ENCODE data around the gene SPAG17.
"Not testable (repeated sequence)": the region's sequence is repeated elsewhere in the genome, so short reads cannot be mapped to it uniquely, and the experiment has no call there.

SPAG17 gene

GRCh38 chr1:117925981-117926380, 259.0 kb downstream of the SPAG17 start:
- in situ Hi-C loops (cut with HindIII; ENCODE audit: low sequenced_read_pairs) = no loop called here
- DNase-seq (ENCODE audit: low read depth) = no peak
- no peak for TF ChIP-seq CTCF (IDR thresholded peaks at IDR 0.05; ENCODE audit: low read depth, low read length, missing control alignments)
- no peak overlapping the region for H3K4me3 ChIP-seq (ENCODE audit: low read depth, low read length)

- H3K4me3 ChIP-seq (ENCODE audit: low read depth, low read length); DNase-seq (ENCODE audit: low read depth); in situ Hi-C loops (cut with HindIII; ENCODE audit: low sequenced_read_pairs): not testable (repeated sequence)
Measured at GRCh38 chr1:117922717-117923116, 262.3 kb downstream of the SPAG17 start.

GRCh38 chr1:117921991-117922390, 263.0 kb downstream of the SPAG17 start:
- TF ChIP-seq CTCF (IDR thresholded peaks at IDR 0.05; ENCODE audit: low read depth, low read length, missing control alignments) = no peak
- no peak for DNase-seq (ENCODE audit: low read depth)
- in situ Hi-C loops (cut with HindIII; ENCODE audit: low sequenced_read_pairs) = no loop called here
- no peak overlapping the region for H3K4me3 ChIP-seq (ENCODE audit: low read depth, low read length)

- TF ChIP-seq CTCF (IDR thresholded peaks at IDR 0.05; ENCODE audit: low read depth, low read length, missing control alignments) = no peak
- H3K4me3 ChIP-seq (ENCODE audit: low read depth, low read length) = no peak overlapping the region
- in situ Hi-C loops (cut with HindIII; ENCODE audit: low sequenced_read_pairs) = no loop called here
- no peak for DNase-seq (ENCODE audit: low read depth)
Measured at GRCh38 chr1:117919376-117919775, 265.7 kb downstream of the SPAG17 start.

GRCh38 chr1:117911051-117911450, 274.0 kb downstream of the SPAG17 start:
- in situ Hi-C loops (cut with HindIII; ENCODE audit: low sequenced_read_pairs) = no loop called here
- H3K4me3 ChIP-seq (ENCODE audit: low read depth, low read length) = no peak overlapping the region
- no peak for TF ChIP-seq CTCF (IDR thresholded peaks at IDR 0.05; ENCODE audit: low read depth, low read length, missing control alignments)
- DNase-seq (ENCODE audit: low read depth) = no peak

- no peak overlapping the region for H3K4me3 ChIP-seq (ENCODE audit: low read depth, low read length)
- in situ Hi-C loops (cut with HindIII; ENCODE audit: low sequenced_read_pairs) = no loop called here
- DNase-seq (ENCODE audit: low read depth) = no peak
- no peak for TF ChIP-seq CTCF (IDR thresholded peaks at IDR 0.05; ENCODE audit: low read depth, low read length, missing control alignments)
Measured at GRCh38 chr1:117905019-117905418, 280.0 kb downstream of the SPAG17 start.

- H3K4me3 ChIP-seq (ENCODE audit: low read depth, low read length) = no peak overlapping the region
- DNase-seq (ENCODE audit: low read depth) = no peak
- in situ Hi-C loops (cut with HindIII; ENCODE audit: low sequenced_read_pairs) = no loop called here
- TF ChIP-seq CTCF (IDR thresholded peaks at IDR 0.05; ENCODE audit: low read depth, low read length, missing control alignments) = no peak
Measured at GRCh38 chr1:117904485-117904884, 280.5 kb downstream of the SPAG17 start.
